ENCODE measurements around the gene CTNNA2.
A peak's percentile ranks its signal among the peaks of the same experiment; 100 is the strongest.

CTNNA2 gene

GRCh38 chr2:79980116-79980515 is 467.3 kb downstream of the CTNNA2 start:
- no peak overlapping the region for H3K4me2 ChIP-seq (ENCODE audit: insufficient read depth, low read length)
- H3K27me3 ChIP-seq (ENCODE audit: insufficient read depth, low read length, poor library complexity) = no peaks in the 10 kb centered on the region
- TF ChIP-seq EZH2 (IDR thresholded peaks at IDR 0.05; ENCODE audit: borderline replicate concordance, low read depth, low read length, severe bottlenecking) (no peak), CTCF (IDR thresholded peaks at IDR 0.05; ENCODE audit: borderline replicate concordance, extremely low read depth, low read length, poor library complexity, severe bottlenecking) (no peak)
- H3K4me1 ChIP-seq (ENCODE audit: insufficient read depth, low read length) = no peaks in the 10 kb centered on the region
- no peaks in the 10 kb centered on the region for H3K36me3 ChIP-seq (ENCODE audit: insufficient read depth, low read length)
- no peak overlapping the region for H2AFZ ChIP-seq (ENCODE audit: low read depth, low read length)
- H3K4me3 ChIP-seq (ENCODE audit: low read depth in 1 of 2, low read length in 2 of 2) = no peak overlapping the region
- DNase-seq (no peak), ATAC-seq (ENCODE audit: insufficient read depth, low read depth) (no peak)
- H3K9ac ChIP-seq (ENCODE audit: low read depth, low read length) = no peak overlapping the region
- H3K79me2 ChIP-seq (ENCODE audit: insufficient read depth, low read length) = no peaks in the 10 kb centered on the region
- H3K9me3 ChIP-seq (ENCODE audit: insufficient read depth, low read length, severe bottlenecking) = no peaks in the 10 kb centered on the region
- H4K20me1 ChIP-seq (ENCODE audit: insufficient read depth, low read length) = no peaks in the 10 kb centered on the region
- no peak overlapping the region for H3K27ac ChIP-seq (ENCODE audit: low read length)

DNA sequence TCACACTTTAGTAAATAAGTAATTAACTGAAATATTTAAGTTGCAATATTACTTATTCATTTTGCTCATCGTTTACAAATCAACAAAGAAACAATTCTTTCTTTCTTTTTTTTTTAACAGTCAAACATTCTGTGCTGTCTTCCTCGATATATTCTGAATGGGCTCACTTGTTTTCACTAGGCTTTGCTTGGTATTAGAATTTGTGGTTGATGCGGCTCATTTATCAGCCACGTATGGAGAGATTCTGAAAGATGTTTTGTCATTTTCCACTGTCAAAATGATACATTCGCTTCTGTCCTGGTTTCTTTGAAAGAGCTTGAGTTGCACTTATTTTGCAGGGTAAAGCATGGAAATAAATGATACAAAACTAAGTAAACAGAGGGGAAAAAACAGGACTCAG is 468.0 kb downstream of the CTNNA2 start:
- Histone ChIP-seq H3K9me3 (ENCODE audit: insufficient read depth, low read length, severe bottlenecking) (no peaks in the 10 kb centered on the region), H3K27me3 (ENCODE audit: insufficient read depth, low read length, poor library complexity) (no peaks in the 10 kb centered on the region), H3K79me2 (ENCODE audit: insufficient read depth, low read length) (no peaks in the 10 kb centered on the region), H3K4me3 (ENCODE audit: low read depth in 1 of 2, low read length in 2 of 2) (no peak overlapping the region), H3K9ac (ENCODE audit: low read depth, low read length) (no peak overlapping the region), H3K36me3 (ENCODE audit: insufficient read depth, low read length) (no peaks in the 10 kb centered on the region), H2AFZ (ENCODE audit: low read depth, low read length) (no peak overlapping the region), H3K27ac (ENCODE audit: low read length) (no peak overlapping the region), H4K20me1 (ENCODE audit: insufficient read depth, low read length) (no peaks in the 10 kb centered on the region), H3K4me1 (ENCODE audit: insufficient read depth, low read length) (no peaks in the 10 kb centered on the region), H3K4me2 (ENCODE audit: insufficient read depth, low read length) (no peak overlapping the region)
- TF ChIP-seq EZH2 (IDR thresholded peaks at IDR 0.05; ENCODE audit: borderline replicate concordance, low read depth, low read length, severe bottlenecking) = no peak
- TF ChIP-seq CTCF (IDR thresholded peaks at IDR 0.05; ENCODE audit: borderline replicate concordance, extremely low read depth, low read length, poor library complexity, severe bottlenecking) = no peak
- DNase-seq (no peak), ATAC-seq (ENCODE audit: insufficient read depth, low read depth) (no peak)

DNA sequence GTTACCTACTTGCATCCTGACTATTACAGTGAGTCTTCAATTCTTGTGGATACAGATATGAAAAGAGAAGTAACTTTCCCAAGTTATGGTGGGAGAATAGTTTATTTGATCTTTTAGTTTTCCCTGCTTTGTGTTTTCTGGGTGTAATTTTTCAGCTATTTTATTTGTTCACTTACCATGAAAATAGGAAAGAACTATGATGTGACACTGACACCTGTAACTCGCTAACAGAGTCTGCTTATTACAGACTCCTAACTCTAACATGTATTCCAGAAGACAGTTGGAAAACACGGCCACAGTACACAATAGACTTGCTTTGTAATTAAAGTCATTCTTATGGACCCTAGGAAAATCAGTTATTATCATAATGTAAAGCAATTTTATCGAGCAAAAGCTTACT is 468.5 kb downstream of the CTNNA2 start:
- no peaks in the 10 kb centered on the region for H3K27me3 ChIP-seq (ENCODE audit: insufficient read depth, low read length, poor library complexity)
- TF ChIP-seq EZH2 (IDR thresholded peaks at IDR 0.05; ENCODE audit: borderline replicate concordance, low read depth, low read length, severe bottlenecking) (no peak), CTCF (IDR thresholded peaks at IDR 0.05; ENCODE audit: borderline replicate concordance, extremely low read depth, low read length, poor library complexity, severe bottlenecking) (no peak)
- no peaks in the 10 kb centered on the region for H3K9me3 ChIP-seq (ENCODE audit: insufficient read depth, low read length, severe bottlenecking)
- no peak overlapping the region for H3K4me3 ChIP-seq (ENCODE audit: low read depth in 1 of 2, low read length in 2 of 2)
- H2AFZ ChIP-seq (ENCODE audit: low read depth, low read length) = no peak overlapping the region
- no peaks in the 10 kb centered on the region for H3K36me3 ChIP-seq (ENCODE audit: insufficient read depth, low read length)
- H3K27ac ChIP-seq (ENCODE audit: low read length) = no peak overlapping the region
- H3K9ac ChIP-seq (ENCODE audit: low read depth, low read length) = no peak overlapping the region
- H3K79me2 ChIP-seq (ENCODE audit: insufficient read depth, low read length) = no peaks in the 10 kb centered on the region
- no peaks in the 10 kb centered on the region for H4K20me1 ChIP-seq (ENCODE audit: insufficient read depth, low read length)
- DNase-seq (no peak), ATAC-seq (ENCODE audit: insufficient read depth, low read depth) (no peak)
- H3K4me2 ChIP-seq (ENCODE audit: insufficient read depth, low read length) = no peak overlapping the region
- H3K4me1 ChIP-seq (ENCODE audit: insufficient read depth, low read length) = no peaks in the 10 kb centered on the region

- Histone ChIP-seq H2AFZ (ENCODE audit: low read depth, low read length) (no peak overlapping the region), H3K27ac (ENCODE audit: low read length) (no peak overlapping the region), H4K20me1 (ENCODE audit: insufficient read depth, low read length) (no peaks in the 10 kb centered on the region), H3K4me3 (ENCODE audit: low read depth in 1 of 2, low read length in 2 of 2) (no peak overlapping the region), H3K36me3 (ENCODE audit: insufficient read depth, low read length) (no peaks in the 10 kb centered on the region), H3K9me3 (ENCODE audit: insufficient read depth, low read length, severe bottlenecking) (no peaks in the 10 kb centered on the region), H3K4me1 (ENCODE audit: insufficient read depth, low read length) (no peaks in the 10 kb centered on the region), H3K4me2 (ENCODE audit: insufficient read depth, low read length) (no peak overlapping the region), H3K79me2 (ENCODE audit: insufficient read depth, low read length) (no peaks in the 10 kb centered on the region), H3K27me3 (ENCODE audit: insufficient read depth, low read length, poor library complexity) (no peaks in the 10 kb centered on the region), H3K9ac (ENCODE audit: low read depth, low read length) (no peak overlapping the region)
- TF ChIP-seq CTCF (IDR thresholded peaks at IDR 0.05; ENCODE audit: borderline replicate concordance, extremely low read depth, low read length, poor library complexity, severe bottlenecking) = peak; percentile 53
- no peak for TF ChIP-seq EZH2 (IDR thresholded peaks at IDR 0.05; ENCODE audit: borderline replicate concordance, low read depth, low read length, severe bottlenecking)
- ATAC-seq (ENCODE audit: insufficient read depth, low read depth) (no peak; the same call in 2 of the 3 replicates), DNase-seq (peak; percentile 16)
Measured at GRCh38 chr2:79982445-79982844, 469.6 kb downstream of the CTNNA2 start.
